ENCODE data around the gene HHIPL1.

Gene HHIPL1

GRCh38 chr14:99606359-99606758 lies 38.6 kb upstream of the HHIPL1 start:
- H3K4me2 ChIP-seq (ENCODE audit: low read length): no peak overlapping the region
- H3K4me3 ChIP-seq (ENCODE audit: low read length): no peak overlapping the region
- no peaks in the 10 kb centered on the region for H3K79me2 ChIP-seq (ENCODE audit: control insufficient read depth, low read length)
- no peaks in the 10 kb centered on the region for H3K9me2 ChIP-seq (replicated peaks; ENCODE audit: control insufficient read depth, low read length)
- no peaks in the 10 kb centered on the region for H3K36me3 ChIP-seq (ENCODE audit: control insufficient read depth, low read length)
- TF ChIP-seq CTCF (IDR thresholded peaks at IDR 0.05; ENCODE audit: low read depth, low read length, poor library complexity, severe bottlenecking) (no peak), EZH2phosphoT487 (IDR thresholded peaks at IDR 0.05; ENCODE audit: borderline replicate concordance, low read length) (no peak)
- peaks cover 6% of the 10 kb centered on the region; the same call in 1 of the 2 replicates for H3K27me3 ChIP-seq (ENCODE audit: control insufficient read depth, low read length)
- H3K9me3 ChIP-seq (ENCODE audit: control insufficient read depth, insufficient read depth, low read length): no peaks in the 10 kb centered on the region
- no peaks in the 10 kb centered on the region for H4K20me1 ChIP-seq (ENCODE audit: control insufficient read depth, insufficient read depth, low read depth, low read length)
- H3K4me1 ChIP-seq (ENCODE audit: control insufficient read depth, low read length): peaks cover 5% of the 10 kb centered on the region
- no peak overlapping the region for H3K27ac ChIP-seq (ENCODE audit: low read depth, low read length)
- H3F3A ChIP-seq (ENCODE audit: control insufficient read depth, insufficient read depth): no peaks in the 10 kb centered on the region

GRCh38 chr14:99608591-99608990 lies 36.3 kb upstream of the HHIPL1 start:
- Histone ChIP-seq H3K9me2 (replicated peaks; ENCODE audit: control insufficient read depth, low read length) (no peaks in the 10 kb centered on the region), H3K9me3 (ENCODE audit: control insufficient read depth, insufficient read depth, low read length) (no peaks in the 10 kb centered on the region), H3F3A (ENCODE audit: control insufficient read depth, insufficient read depth) (no peaks in the 10 kb centered on the region), H3K4me3 (ENCODE audit: low read length) (no peak overlapping the region), H3K27ac (ENCODE audit: low read depth, low read length) (no peak overlapping the region), H4K20me1 (ENCODE audit: control insufficient read depth, insufficient read depth, low read depth, low read length) (no peaks in the 10 kb centered on the region), H3K4me2 (ENCODE audit: low read length) (no peak overlapping the region), H3K4me1 (ENCODE audit: control insufficient read depth, low read length) (peaks cover 5% of the 10 kb centered on the region), H3K36me3 (ENCODE audit: control insufficient read depth, low read length) (no peaks in the 10 kb centered on the region), H3K79me2 (ENCODE audit: control insufficient read depth, low read length) (no peaks in the 10 kb centered on the region), H3K27me3 (ENCODE audit: control insufficient read depth, low read length) (peaks cover 6% of the 10 kb centered on the region; the same call in 1 of the 2 replicates)
- TF ChIP-seq EZH2phosphoT487 (IDR thresholded peaks at IDR 0.05; ENCODE audit: borderline replicate concordance, low read length): no peak
- TF ChIP-seq CTCF (IDR thresholded peaks at IDR 0.05; ENCODE audit: low read depth, low read length, poor library complexity, severe bottlenecking): no peak

GRCh38 chr14:99609245-99610170 lies 35.4 kb upstream of the HHIPL1 start:
- peaks cover 6% of the 10 kb centered on the region; the same call in 1 of the 2 replicates for H3K27me3 ChIP-seq (ENCODE audit: control insufficient read depth, low read length)
- H3K36me3 ChIP-seq (ENCODE audit: control insufficient read depth, low read length): no peaks in the 10 kb centered on the region
- no peak overlapping the region for H3K27ac ChIP-seq (ENCODE audit: low read depth, low read length)
- no peak overlapping the region for H3K4me2 ChIP-seq (ENCODE audit: low read length)
- peaks cover 5% of the 10 kb centered on the region for H3K4me1 ChIP-seq (ENCODE audit: control insufficient read depth, low read length)
- no peaks in the 10 kb centered on the region for H3F3A ChIP-seq (ENCODE audit: control insufficient read depth, insufficient read depth)
- no peak for TF ChIP-seq EZH2phosphoT487 (IDR thresholded peaks at IDR 0.05; ENCODE audit: borderline replicate concordance, low read length)
- TF ChIP-seq CTCF (IDR thresholded peaks at IDR 0.05; ENCODE audit: low read depth, low read length, poor library complexity, severe bottlenecking): peak; percentile 41
- H3K9me2 ChIP-seq (replicated peaks; ENCODE audit: control insufficient read depth, low read length): no peaks in the 10 kb centered on the region
- no peaks in the 10 kb centered on the region for H3K9me3 ChIP-seq (ENCODE audit: control insufficient read depth, insufficient read depth, low read length)
- no peaks in the 10 kb centered on the region for H4K20me1 ChIP-seq (ENCODE audit: control insufficient read depth, insufficient read depth, low read depth, low read length)
- H3K79me2 ChIP-seq (ENCODE audit: control insufficient read depth, low read length): no peaks in the 10 kb centered on the region
- no peak overlapping the region for H3K4me3 ChIP-seq (ENCODE audit: low read length)

Data from DOHH2 (cell line).